GDM1 (cell line): ENCODE measurements around the gene CALR.
A peak's percentile ranks its signal among the peaks of the same experiment; 100 is the strongest.
"Not testable (repeated sequence)": the region's sequence is repeated elsewhere in the genome, so short reads cannot be mapped to it uniquely, and the experiment has no call there.

Experiments used
- DNase-seq: peaks from one replicate; lab custom pipeline; 2025; lab: John Stamatoyannopoulos, UW

Gene CALR

DNA sequence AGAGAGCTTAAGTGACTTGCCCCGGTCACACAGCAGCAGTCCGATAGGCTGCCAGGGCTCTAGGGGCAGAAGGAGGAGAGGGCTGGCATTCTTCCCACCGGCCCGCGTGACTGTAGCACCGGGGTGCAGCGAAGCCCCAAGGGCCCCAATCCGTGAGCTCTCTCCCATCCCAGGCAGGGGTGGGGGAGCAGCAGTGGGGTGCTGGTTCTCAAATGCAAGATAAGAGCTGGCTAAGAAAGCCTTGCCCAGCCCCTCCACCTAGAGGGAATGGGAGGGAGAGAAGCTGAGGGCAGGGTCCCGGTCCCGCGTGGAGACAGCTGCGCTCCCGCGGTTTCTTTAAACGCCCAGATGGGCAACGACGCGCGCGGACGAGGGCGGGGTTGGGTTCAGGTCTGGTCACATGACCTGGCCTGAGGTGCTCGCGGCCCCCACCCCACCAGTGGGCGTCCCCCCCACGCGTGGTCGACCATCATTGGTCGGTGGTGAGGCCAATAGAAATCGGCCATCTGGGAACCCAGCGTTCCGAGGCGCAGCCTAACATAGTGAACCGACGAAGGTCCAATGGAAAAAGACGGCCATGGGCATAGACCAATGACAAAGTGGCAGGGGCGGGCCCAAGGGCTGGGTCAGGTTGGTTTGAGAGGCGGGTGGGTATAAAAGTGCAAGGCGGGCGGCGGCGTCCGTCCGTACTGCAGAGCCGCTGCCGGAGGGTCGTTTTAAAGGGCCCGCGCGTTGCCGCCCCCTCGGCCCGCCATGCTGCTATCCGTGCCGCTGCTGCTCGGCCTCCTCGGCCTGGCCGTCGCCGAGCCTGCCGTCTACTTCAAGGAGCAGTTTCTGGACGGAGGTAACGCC lies at the start of gene CALR:
Gene CALR (plus strand): TSS at position 683 of the 852 bp plus-strand sequence. CDS start 71 bp downstream, at position 754.
- peak; percentile 99 for DNase-seq

DNA sequence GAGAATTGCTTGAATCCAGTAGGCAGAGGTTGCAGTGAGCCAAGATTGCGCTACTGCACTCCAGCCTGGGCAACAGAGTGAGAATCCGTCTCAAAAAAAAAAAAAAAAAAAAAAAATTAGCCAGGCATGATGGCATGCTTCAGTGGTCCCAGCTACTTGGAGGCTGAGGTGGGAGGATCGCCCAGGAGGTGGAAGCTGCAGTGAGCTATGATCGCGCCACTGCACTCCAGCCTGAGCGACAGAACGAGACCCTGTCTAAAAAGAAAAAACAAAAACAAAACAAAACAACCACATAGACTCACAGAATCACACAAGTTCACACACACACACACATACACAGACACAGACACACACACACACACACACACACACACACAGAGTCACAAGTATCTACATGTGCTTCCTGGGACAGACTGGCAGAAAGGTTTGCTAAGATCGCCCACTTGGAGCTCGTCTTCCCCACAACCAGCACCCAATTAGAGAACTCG lies 48.1 kb upstream of the CALR start:
- not testable (repeated sequence) for DNase-seq

DNA sequence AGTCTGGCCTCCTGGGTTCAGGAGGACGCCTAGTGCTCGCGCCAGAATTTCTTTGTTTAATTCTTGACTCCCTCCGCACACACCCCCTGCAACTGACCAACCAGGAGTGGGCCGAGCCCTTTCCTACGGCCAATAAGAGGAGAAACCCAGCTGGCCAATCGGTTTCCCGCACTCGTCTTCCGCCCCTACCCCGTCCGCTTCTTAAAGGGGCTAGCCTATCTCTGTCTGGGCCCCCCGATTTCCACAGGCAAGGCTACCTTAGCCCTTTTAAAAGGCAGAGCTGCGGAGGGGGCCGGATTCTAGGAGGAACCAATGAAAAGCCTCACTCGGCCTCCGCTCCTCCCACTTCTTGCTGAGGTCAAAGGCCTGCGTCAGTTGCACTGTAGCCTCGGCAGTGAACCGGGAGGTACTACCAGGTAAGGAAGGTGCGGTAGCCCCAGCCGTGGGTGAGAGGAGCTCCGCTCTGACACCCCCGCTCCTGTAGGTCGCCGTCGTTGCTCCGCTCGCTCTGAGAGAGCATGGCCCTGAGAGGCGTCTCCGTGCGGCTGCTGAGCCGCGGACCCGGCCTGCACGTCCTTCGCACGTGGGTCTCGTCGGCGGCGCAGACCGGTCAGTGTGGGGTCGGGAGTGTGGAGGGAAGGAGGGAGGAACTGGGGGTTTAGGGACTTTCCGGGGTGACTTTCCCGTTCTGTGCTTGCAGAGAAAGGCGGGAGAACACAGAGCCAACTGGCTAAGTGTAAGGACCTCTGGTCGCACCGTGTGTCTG lies 47.4 kb upstream of the CALR start, which contains the start of gene GCDH:
Gene GCDH (plus strand): TSS at position 374 of the 766 bp plus-strand sequence. CDS start 145 bp downstream, at position 519.
- DNase-seq, result peak; percentile 97

DNA sequence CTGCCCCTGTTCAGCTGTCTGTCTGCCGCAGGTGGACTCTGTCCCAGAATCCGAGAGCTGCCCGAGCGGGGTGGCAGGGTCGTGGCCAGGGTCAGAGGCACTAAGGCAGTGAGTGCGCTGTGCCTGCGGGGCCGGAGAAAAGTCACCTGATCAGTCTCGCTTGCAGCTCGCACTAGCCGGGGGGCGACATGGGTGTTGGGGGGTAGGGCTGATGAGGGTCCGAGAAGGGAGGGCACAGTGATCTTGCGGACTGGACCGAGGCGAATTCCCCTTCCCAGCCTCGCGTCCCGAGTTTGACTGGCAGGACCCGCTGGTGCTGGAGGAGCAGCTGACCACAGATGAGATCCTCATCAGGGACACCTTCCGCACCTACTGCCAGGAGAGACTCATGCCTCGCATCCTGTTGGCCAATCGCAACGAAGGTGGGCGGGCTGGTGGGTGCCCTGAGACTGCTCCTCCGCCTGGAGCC lies 46.8 kb upstream of the CALR start:
- DNase-seq, result no peak

DNA sequence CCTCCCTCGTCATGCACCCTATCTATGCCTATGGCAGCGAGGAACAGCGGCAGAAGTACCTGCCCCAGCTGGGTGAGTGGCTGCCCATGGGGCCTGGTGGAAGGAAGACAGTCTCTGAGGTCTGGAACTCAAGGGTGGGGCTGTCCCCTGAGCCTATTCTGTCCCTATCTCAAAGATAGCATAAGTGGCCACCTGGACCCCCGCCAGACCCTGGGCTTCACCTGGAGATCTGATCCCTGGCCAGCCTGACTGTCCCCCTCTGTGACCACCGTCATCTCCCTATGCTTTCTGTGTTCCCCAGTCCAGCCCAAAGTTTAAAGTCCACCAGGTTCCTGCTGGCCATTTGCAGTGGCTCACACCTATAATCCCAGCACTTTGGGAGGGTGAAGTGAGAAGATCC lies 44.8 kb upstream of the CALR start:
- DNase-seq, result no peak

DNA sequence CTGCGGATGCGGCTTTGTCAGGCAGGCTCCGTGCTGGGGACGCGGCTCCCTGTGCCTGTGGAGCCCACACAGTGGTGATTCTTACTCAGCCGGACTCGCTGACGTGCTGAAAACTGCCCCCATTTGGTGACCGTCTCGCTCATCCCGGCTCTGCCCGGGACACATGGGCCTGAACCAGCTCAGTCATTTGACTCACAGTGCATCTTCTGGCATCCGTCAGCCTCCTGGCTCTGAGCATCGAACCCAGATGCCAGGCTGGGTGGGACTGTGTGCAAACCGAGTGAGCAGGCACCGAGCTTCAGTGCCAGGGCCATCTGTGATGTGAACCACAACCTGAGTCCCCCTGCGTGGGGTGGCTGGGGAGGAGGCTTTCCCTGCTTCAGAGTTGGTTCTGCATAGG lies 41.9 kb upstream of the CALR start:
- DNase-seq, result no peak

DNA sequence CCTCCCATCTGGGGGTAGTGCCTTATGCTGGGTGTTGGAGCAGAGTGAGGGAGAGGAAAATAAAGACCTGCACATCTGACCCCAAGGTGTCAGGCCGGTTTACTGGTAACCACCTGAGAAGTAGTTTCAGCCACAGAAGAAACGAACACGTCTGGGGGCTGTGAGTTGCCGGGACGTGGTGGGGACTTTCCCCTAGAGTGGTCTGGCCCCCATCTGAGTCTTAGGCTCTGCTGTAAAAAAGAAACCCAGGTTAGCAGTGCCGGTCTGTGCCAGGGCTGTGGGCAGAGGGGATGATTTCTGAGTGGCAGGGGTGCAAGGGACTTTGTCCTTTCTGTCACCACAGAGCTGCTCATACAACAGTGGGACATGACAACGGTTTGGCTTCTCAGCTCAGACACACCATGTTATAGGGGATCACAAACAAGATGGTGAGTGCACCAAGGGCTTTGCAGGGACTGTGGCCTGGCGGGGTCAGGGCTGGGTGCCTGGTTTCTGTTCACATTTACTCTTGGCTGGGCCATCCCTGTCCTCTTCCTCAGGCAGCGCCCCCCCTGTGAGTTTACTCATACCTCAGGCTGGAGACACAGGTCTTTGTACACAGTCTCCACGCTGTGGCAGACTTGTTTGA lies 38.4 kb upstream of the CALR start:
- DNase-seq, result no peak

DNA sequence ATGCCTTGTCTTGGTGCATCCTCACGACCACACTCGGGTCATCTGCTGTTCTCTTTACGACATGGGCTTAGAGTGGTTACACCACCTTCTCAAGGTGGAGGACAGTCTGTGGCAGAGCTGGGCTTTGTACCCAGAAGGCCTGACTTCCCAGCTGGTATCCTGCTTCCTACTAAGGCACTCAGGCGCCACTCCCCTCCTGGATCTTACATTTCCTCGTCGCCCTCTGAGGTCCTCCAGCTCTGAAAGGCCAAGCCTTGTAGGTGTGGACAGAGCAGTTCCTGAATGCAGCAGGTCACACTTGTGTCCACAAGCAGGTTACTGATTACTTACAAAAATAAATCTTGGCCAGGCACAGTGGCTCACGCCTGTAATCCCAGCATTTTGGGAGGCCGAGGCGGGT lies 31.2 kb upstream of the CALR start:
- DNase-seq, result no peak

DNA sequence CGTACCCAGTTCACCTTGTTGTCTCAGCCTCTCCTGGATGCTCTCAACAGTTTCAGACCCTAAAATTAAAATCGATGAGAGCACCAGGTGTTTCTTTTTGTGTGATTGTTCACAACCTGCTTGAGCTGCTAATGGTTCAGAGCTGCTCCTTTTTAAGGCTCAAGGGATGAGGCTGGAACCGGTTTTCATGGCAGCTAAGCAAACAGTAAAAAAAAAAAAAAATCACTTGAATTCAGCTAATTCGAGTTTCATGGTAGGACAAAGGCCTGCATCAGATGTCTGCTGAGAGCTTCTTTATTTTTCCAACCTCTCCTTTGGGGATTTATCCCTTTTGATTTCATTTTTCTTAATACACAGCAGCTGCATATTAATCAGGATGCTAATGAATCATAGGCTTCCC lies 25.8 kb upstream of the CALR start:
- no peak for DNase-seq

DNA sequence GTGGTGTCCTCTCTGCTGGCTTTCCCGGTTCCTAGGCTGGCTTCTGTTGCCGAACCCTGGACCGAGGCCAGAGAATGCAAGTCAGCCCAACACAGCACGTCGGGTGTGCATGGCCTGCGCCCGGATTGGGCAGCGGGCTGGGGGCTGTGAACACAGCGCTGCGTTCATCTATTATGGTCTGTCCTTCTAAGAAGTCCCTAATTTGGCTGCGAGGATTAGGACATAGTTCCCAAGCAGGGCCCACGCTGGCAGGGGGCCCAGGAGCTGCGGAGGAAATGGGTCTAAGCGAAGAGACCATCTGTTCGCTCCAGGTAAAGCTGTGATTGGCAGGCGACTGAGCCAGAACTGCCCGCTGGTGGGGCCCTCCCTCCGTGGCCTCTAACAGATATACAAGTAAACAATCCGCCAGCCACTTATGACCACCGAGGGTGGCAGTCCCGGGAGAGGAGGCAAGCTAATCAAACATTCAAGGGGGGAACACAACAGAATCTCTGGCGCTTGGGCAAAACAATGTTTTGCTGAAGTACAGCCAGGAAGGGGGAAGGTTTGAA lies 25.3 kb upstream of the CALR start:
- DNase-seq, result no peak

DNA sequence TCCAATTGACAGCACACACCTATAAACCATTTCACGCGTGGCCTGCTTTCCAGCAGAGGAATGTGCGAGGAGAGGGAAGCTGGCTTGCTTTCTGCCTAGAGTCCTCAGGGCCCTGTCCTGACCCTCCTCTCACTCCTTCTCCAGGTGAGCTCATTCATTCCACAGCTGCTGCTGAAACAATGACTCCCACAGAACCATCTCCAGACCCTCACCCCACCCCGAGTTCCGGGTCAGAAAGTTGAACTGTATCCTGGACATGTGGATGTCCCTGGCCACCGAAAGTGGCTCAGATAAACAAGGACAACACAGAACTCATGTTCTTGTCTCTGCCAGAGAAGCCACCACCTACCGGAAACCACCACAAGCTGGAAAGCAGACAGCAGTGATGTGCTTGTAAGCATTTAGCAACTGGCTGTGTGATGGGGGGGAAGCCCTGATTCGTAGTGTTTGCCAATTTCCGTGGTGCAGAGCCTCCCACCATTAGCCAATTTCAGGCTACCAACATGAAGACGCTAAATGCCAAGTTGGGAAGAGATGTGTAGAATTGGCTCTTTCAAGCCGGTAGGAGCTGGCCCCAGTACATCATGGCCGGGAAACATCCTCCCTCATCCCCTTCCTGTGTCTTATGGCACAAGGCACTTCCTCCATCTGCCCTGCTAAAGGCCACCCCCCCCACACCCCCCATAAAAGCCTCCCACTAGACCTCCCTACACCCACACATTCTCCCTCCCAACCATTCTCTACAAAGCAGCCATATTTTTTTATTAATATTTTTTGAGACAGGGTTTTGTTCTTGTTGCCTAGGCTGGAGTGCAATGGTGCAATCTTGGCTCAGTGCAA lies 24.3 kb upstream of the CALR start:
- DNase-seq, result no peak

DNA sequence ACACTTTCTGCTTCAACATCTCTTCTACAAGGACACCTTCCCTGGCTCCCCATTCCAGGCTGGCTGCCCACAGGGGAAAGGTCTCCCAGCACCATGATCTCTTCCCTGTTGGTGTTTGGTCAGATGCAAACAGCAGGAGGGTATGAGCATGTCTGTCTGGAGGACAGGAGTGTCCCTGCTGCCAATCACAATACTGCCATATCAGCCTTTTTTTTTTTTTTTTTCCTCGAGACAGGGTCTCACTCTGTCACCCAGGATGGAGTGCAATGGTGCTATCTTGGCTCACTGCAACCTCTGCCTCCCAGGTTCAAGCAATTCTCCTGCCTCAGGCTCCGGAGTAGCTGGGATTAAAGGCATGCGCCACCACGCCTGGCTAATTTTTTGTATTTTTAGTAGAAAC lies 22.5 kb upstream of the CALR start:
- DNase-seq, result not testable (repeated sequence)

DNA sequence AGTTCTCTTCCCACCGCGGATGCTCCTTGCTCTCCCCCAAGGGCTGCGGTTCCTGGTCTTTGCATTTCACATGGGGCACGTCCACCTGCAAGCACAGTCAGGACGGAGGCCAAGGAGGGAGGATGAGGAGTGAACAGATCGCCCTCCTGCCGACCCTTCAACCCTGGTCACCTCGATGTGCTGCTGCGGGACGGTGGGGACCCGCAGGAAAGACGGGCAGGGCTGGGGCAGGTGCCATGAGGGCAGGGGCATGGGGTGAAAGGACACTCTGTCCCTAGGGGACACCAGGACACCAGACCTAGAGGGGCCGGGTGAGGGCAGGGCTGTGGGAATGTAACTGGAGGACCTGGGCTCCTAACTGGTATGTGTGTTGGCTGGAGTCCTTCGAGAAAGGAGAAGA lies 20.2 kb upstream of the CALR start:
- no peak for DNase-seq

DNA sequence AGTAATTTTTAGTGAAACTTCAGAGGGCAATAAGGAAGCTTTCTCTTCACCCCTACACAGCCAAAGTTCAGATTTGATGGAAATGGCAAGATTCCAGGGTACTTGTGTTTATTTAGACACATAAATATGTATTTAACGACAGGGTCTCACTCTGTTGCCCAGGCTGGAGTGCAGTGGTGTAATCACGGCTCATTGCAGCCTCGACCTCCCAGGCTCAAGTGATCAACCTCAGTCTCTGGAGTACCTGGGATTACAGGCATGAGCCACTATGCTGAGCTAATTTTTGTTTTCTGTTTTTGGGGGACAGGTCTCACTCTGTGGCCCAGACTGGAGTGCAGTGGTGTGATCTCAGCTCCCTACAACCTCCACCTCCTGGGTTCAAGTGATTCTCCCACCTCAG lies 17.4 kb upstream of the CALR start:
- no peak for DNase-seq

DNA sequence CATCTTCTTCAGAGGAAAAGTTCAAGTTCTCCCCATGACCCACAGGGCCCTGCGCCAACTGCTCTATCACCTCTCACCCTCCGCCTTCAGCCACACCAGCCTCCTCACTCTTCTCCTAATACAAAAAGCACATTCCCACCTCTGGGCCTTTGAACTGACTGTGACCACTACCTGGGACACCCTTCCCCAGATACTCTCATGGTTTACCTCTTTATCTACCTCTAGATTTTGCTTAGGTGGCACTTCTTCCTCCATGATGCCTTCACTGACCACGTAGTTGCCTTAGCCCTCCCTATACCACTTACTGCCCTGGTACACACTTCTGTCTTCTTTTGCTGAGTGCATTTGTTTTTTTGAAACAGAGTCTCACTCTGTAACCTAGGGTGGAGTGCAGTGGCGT lies 15.4 kb upstream of the CALR start:
- DNase-seq, result no peak

DNA sequence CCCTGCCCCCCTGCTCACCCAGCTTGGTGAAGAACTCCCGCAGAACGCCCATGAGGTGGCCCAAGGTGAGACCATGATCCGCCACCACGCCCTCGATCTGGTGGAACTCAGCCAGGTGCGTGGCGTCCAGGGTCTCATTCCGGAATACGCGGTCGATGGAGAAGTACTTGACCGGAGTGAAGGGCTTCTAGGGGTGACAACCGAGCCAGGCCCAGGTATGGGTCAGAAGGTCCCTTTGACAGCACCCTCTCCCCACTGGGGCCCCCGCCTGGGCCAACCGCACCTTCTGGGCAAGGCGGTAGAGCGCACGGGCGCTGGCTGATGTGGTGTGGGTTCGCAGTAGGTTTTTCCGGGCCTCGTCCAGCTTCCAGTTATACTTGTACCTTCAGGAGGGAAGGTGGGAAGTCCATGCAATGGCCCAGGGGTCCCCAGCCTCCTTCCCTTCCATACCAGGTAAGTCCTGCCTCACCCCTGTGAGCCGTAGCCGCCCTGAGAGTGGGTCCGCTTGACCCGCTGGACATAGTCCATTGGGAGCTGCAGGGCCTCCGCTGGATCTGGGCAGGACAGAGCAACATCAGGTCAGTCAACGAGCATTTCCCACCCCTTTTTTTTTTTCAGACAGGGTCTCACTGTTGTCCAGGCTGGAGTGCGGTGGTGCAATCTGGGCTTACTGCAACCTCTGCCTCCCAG lies 13.6 kb upstream of the CALR start:
- no peak for DNase-seq

DNA sequence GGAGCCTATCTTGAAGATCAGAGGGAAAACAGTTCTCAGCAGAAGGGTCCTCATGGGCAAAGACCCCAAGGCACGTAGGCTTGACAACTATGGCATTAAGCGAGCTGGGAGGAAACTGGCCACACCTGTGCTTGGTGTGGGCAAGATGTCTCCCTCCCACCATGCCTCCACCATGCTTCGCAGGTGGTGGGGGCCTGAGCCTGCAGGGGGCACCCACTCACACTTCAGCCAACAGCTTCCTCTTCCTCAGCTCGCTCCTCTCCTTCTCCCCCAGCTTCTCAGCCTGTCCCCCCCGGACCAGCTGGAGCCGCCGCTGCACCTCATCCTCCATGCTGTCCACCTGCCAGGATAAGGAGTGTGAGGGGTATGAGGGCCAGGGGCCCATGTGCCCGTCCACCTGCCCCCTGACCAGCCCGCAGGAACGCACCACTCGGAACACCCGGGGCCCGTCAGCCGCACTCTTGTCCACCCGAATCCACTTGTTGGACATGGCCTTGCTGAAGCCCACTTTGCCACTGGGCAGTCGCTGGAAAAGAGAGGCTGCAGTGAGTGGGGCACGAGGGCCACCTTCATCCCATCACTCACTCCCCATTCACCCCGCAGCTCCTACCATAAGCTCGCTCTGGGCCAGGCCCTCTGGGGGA lies 8.3 kb upstream of the CALR start:
- no peak for DNase-seq

DNA sequence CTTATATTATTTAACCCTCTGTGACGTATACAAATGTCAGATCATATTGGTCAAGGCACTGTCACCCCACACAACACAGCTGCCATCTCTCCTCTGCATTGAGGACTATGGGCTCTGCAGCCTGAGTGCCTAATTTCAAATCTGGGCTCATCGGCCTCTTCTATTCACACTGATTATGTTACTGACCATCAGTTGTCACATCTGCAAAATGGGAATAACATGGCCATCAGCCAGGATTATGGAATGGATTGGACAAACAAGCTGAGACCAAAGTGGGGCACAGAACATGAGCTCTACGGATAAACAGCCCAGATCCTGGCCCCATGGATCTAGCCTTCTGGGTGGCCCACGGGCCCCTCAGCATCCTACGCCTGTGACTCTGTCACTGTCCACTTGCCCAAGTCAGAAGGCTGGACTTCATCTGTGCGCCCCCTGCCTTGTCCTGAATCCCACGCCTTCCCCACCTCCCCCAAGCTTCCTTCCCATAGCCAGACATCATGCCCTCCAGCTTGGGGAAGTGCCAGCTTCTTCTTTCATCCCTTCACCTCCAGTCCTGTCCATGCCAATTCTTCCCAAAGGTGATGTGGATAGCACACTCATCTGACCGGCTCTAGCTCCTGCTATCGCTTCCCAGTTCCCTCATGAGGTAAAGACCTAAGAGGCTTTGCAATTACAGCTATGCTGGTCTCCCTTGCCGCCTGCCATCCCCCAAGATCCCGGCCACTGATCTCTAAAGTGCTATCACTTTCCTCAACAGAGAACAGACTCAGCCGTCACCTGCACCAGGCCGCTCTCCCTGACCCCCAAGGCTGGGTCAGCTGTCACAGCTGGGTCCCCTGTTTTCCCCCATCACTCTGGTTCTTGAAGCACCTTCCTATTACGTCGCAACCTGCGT lies 5.8 kb upstream of the CALR start:
- no peak for DNase-seq
